ENCODE results near the gene BOLA3. TPM values are rescaled to one million over a fixed set of nuclear protein-coding genes. Genes with fewer than 3 reads are reported as not detected.

BOLA3 gene
- total and polyA plus RNA-seq, 2 donors (not counting 1 experiment from before 2014, with no cell fraction given), result 6.5 to 8.5 TPM

DNA sequence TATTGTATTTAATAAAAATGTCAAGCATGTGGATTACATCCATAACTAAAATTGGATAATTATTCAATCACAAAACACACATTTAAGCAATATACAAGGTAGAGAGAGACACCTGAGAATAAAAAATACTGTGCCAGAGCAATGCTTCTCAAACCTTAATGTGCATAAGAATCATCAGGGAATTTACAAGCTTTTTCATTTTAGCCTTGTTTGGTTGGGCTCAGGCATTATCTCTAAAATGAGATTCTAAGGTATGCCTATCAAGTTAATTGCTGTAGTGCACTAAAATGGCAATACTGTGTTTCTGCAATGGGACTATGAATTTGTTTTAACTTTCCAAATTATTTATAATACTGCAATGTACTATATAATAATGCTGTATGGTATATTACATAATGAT, 30.0 kb upstream of the BOLA3 start:
- Mint-ChIP-seq H3K4me3 (peak overlapping the region; percentile 86), H3K4me1 (peaks cover 53% of the 10 kb centered on the region), H3K27me3 (no peaks in the 10 kb centered on the region), H3K27ac (peak overlapping the region; percentile 99), H3K9me3 (ENCODE audit: insufficient read depth) (no peaks in the 10 kb centered on the region)
- ChIA-PET CTCF (interaction anchor here (0.8 to 6.7 kb wide), 12 partner anchors 8 to 351 kb away, joined by 3 to 132 read pairs (median 8); partner anchors contain the start of genes BOLA3 and MTHFD2), POLR2A (interaction anchor here (1.0 to 6.5 kb wide), 10 partner anchors 21 to 441 kb away, joined by 3 to 120 read pairs (median 6); partner anchors contain the start of genes MTHFD2 and TPRKB)
- DNase-seq (no peak), ATAC-seq (ENCODE audit: low read depth) (no peak)
- Histone ChIP-seq H3K27me3 (replicated peaks in 1 of 4; ENCODE audit: control extremely low read depth in 1 of 4, control insufficient read depth in 3 of 4, insufficient read depth in 4 of 4, low read length in 3 of 4) (no peaks in the 10 kb centered on the region), H3K36me3 (replicated peaks in 1 of 2; ENCODE audit: control extremely low read depth in 1 of 2, control insufficient read depth in 1 of 2, extremely low read depth in 1 of 2, insufficient read depth in 2 of 2, low read length in 1 of 2) (no peaks in the 10 kb centered on the region), H3K9ac (ENCODE audit: low read length) (peak overlapping the region; percentile 98), H3K4me1 (ENCODE audit: control insufficient read depth in 2 of 2, insufficient read depth in 2 of 2, low read length in 2 of 2) (peaks cover 57 to 68% of the 10 kb centered on the region in 2 donors), H2AFZ (ENCODE audit: insufficient read depth, low read depth, low read length, poor library complexity, severe bottlenecking) (no peak overlapping the region), H3K9me3 (ENCODE audit: control extremely low read depth in 1 of 3, control insufficient read depth in 2 of 3, insufficient read depth in 1 of 3, low read length in 2 of 3) (peaks cover 0 to 13% (median 0%) of the 10 kb centered on the region in 3 donors), H3K27ac (ENCODE audit: low read length in 2 of 2) (peak overlapping the region; percentile 97 to 99), H4K20me1 (ENCODE audit: control insufficient read depth, insufficient read depth, low read length, poor library complexity, severe bottlenecking) (peaks cover 58% of the 10 kb centered on the region), H3K4me2 (replicated peaks; ENCODE audit: low read depth, low read length, poor library complexity, severe bottlenecking) (peak overlapping the region; percentile 82), H3K4me3 (ENCODE audit: control extremely low read depth in 1 of 5, extremely low read depth in 1 of 5, insufficient read depth in 1 of 5, low read depth in 2 of 5, low read length in 4 of 5) (peak overlapping the region; percentile 73 to 95 (median 82)), H3K79me2 (ENCODE audit: control insufficient read depth, insufficient read depth, low read length) (peaks cover 62% of the 10 kb centered on the region)
- intact Hi-C loops (cut with micrococcal nuclease), result loop anchor here (1.0 to 5.0 kb wide), 10 partner anchors 9 to 280 kb away; partner anchors contain the start of genes DGUOK, INO80B and WBP1
- TF ChIP-seq EZH2 (IDR thresholded peaks at IDR 0.05; ENCODE audit: borderline replicate concordance, insufficient read depth, low read depth, low read length, poor library complexity, severe bottlenecking), result no peak
- TF ChIP-seq, protein P1, sequence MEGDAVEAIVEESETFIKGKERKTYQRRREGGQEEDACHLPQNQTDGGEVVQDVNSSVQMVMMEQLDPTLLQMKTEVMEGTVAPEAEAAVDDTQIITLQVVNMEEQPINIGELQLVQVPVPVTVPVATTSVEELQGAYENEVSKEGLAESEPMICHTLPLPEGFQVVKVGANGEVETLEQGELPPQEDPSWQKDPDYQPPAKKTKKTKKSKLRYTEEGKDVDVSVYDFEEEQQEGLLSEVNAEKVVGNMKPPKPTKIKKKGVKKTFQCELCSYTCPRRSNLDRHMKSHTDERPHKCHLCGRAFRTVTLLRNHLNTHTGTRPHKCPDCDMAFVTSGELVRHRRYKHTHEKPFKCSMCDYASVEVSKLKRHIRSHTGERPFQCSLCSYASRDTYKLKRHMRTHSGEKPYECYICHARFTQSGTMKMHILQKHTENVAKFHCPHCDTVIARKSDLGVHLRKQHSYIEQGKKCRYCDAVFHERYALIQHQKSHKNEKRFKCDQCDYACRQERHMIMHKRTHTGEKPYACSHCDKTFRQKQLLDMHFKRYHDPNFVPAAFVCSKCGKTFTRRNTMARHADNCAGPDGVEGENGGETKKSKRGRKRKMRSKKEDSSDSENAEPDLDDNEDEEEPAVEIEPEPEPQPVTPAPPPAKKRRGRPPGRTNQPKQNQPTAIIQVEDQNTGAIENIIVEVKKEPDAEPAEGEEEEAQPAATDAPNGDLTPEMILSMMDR (IDR thresholded peaks at IDR 0.05), result no peak

DNA sequence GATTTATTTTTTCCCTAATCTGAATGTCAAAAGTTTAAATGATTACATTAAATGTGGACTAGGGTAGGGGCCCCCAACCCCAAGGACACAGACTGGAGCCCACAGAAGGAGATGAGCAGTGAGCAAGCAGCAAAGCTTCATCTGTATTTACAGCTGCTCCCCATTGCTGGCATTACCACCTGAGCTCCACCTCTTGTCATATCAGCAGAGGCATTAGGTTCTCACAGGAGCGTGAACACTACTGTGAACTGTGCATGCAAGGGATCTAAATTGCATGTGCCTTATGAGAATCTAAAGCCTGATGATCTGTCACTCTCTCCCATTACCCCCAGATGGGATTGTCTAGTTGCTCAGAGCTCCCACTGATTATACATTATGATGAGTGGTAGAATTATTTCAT, 27.2 kb upstream of the BOLA3 start:
- POLR2A ChIA-PET, result no interaction called here
- Histone ChIP-seq H3K4me3 (ENCODE audit: control extremely low read depth in 1 of 5, extremely low read depth in 1 of 5, insufficient read depth in 1 of 5, low read depth in 2 of 5, low read length in 4 of 5) (no peak overlapping the region), H3K79me2 (ENCODE audit: control insufficient read depth, insufficient read depth, low read length) (peaks cover 88% of the 10 kb centered on the region)

More for the DNA sequence above, 27.2 kb upstream of the BOLA3 start:
- Histone ChIP-seq H4K20me1 (ENCODE audit: control insufficient read depth, insufficient read depth, low read length, poor library complexity, severe bottlenecking) (peaks cover 83% of the 10 kb centered on the region), H3K4me1 (ENCODE audit: control insufficient read depth in 2 of 2, insufficient read depth in 2 of 2, low read length in 2 of 2) (peaks cover 47 to 50% of the 10 kb centered on the region in 2 donors), H3K9ac (ENCODE audit: low read length) (no peak overlapping the region), H3K27ac (ENCODE audit: low read length in 2 of 2) (peak overlapping the region in 1 of 2 donors; percentile 62), H3K36me3 (replicated peaks in 1 of 2; ENCODE audit: control extremely low read depth in 1 of 2, control insufficient read depth in 1 of 2, extremely low read depth in 1 of 2, insufficient read depth in 2 of 2, low read length in 1 of 2) (peaks cover 1 to 19% of the 10 kb centered on the region in 2 experiments), H3K9me3 (ENCODE audit: control extremely low read depth in 1 of 3, control insufficient read depth in 2 of 3, insufficient read depth in 1 of 3, low read length in 2 of 3) (peaks cover 0 to 13% (median 0%) of the 10 kb centered on the region in 3 donors), H3K27me3 (replicated peaks in 1 of 4; ENCODE audit: control extremely low read depth in 1 of 4, control insufficient read depth in 3 of 4, insufficient read depth in 4 of 4, low read length in 3 of 4) (no peaks in the 10 kb centered on the region), H3K4me2 (replicated peaks; ENCODE audit: low read depth, low read length, poor library complexity, severe bottlenecking) (peak overlapping the region; percentile 82), H2AFZ (ENCODE audit: insufficient read depth, low read depth, low read length, poor library complexity, severe bottlenecking) (no peak overlapping the region)
- TF ChIP-seq, protein P1 (IDR thresholded peaks at IDR 0.05), result no peak
- no peak for TF ChIP-seq EZH2 (IDR thresholded peaks at IDR 0.05; ENCODE audit: borderline replicate concordance, insufficient read depth, low read depth, low read length, poor library complexity, severe bottlenecking)
- Mint-ChIP-seq H3K27ac (no peak overlapping the region), H3K9me3 (ENCODE audit: insufficient read depth) (no peaks in the 10 kb centered on the region), H3K4me3 (peak overlapping the region; percentile 59), H3K27me3 (no peaks in the 10 kb centered on the region), H3K4me1 (peaks cover 45% of the 10 kb centered on the region)
- ATAC-seq (ENCODE audit: low read depth) (no peak), DNase-seq (no peak)
- CTCF ChIA-PET, result interaction anchor here (1.7 kb wide), 1 partner anchor 24 kb away, joined by 10 read pairs; the partner anchor contains the start of gene MTHFD2
- intact Hi-C loops (cut with micrococcal nuclease), result loop anchor here (5.0 kb wide), 3 partner anchors 37 to 282 kb away; partner anchors contain the start of genes INO80B and WBP1
- WGBS (ENCODE audit: insufficient coverage), result no CpG with 5 or more reads among the region's 1 CpG
